Esophagus muscularis mucosa (tissue), 3 donors: ENCODE data around the gene HDC.

Source experiments
- EP300 ChIP-seq: sonication (generic); formaldehyde crosslinking; IDR thresholded peaks from one replicate; pipeline ENCODE4 v1.6.1; 2017; ENCODE audit warnings: antibody characterized with exemption
- TF ChIP-seq, protein P1 (sequence below), 3 experiments: fragments of 200-600 bp in 2 of 3; fragments of 450-650 bp in 1 of 3; sonication (generic) in 2 of 3; IDR thresholded peaks; one replicate each; pipeline ENCODE4 v1.5.1; 2017 to 2019; ENCODE audit warnings: antibody characterized with exemption in 3 of 3, mild to moderate bottlenecking in 2 of 3, moderate library complexity in 1 of 3

- TF ChIP-seq, protein P1, sequence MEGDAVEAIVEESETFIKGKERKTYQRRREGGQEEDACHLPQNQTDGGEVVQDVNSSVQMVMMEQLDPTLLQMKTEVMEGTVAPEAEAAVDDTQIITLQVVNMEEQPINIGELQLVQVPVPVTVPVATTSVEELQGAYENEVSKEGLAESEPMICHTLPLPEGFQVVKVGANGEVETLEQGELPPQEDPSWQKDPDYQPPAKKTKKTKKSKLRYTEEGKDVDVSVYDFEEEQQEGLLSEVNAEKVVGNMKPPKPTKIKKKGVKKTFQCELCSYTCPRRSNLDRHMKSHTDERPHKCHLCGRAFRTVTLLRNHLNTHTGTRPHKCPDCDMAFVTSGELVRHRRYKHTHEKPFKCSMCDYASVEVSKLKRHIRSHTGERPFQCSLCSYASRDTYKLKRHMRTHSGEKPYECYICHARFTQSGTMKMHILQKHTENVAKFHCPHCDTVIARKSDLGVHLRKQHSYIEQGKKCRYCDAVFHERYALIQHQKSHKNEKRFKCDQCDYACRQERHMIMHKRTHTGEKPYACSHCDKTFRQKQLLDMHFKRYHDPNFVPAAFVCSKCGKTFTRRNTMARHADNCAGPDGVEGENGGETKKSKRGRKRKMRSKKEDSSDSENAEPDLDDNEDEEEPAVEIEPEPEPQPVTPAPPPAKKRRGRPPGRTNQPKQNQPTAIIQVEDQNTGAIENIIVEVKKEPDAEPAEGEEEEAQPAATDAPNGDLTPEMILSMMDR (IDR thresholded peaks at IDR 0.05) = no peak
- no peak for TF ChIP-seq EP300
These were observed 29.1 kb downstream of the HDC start for GRCh38 chr15:50236433-50236832.
